ENCODE results near the gene DUSP18. TPM values are rescaled to one million over a fixed set of nuclear protein-coding genes. Genes with fewer than 3 reads are reported as not detected.
A peak's percentile ranks its signal among the peaks of the same experiment; 100 is the strongest.

The DUSP18 gene
- total and polyA plus RNA-seq, 9 of the 15 experiments (the other 6 are each of a cell fraction or from before 2014, with no cell fraction given): 1.00 to 3.7 (median 1.5) TPM

DNA sequence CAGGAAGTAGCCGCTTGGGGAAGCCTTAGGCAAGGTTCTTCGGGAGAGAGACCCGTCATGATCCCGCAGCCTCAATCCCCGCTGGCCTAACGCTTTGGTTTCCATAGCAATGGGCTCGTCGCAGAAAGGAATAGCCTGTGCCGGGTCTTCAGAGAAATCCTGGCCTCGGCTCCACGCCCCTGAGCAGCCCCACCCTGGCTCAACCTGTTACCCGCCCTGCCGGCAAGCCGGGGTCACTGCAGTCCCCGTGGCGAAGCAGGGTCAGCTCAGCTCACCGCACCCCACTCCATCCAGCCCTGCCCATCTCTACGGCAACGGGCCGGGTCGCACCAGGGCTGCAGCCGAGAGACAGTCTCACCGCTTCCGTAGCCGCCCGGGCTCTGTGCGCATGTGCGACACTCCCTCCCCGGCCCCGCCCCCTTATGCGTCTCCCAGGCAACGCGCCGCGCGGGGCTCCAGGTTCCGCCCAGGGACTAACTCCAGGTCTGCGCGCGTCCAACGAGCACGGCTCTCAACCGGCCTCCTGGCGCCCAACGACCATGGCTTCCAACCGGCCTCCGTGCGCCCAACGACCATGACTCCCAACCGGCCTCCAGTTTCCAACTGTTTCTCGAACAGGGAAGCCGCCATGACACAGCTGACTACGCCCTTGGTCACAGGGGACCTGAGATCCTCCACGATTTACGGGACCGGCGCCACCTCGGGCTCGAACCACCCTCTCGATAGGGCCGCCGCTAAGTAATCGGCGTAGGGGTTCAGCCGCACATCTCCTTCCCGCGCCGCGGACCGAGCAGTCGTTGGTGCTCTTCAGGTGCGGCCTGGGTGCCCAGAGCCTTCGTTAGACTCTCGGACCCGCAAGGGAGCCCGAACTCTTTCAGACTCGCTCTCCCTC, at the start of gene DUSP18 (continued):
- TF ChIP-seq, protein P1, sequence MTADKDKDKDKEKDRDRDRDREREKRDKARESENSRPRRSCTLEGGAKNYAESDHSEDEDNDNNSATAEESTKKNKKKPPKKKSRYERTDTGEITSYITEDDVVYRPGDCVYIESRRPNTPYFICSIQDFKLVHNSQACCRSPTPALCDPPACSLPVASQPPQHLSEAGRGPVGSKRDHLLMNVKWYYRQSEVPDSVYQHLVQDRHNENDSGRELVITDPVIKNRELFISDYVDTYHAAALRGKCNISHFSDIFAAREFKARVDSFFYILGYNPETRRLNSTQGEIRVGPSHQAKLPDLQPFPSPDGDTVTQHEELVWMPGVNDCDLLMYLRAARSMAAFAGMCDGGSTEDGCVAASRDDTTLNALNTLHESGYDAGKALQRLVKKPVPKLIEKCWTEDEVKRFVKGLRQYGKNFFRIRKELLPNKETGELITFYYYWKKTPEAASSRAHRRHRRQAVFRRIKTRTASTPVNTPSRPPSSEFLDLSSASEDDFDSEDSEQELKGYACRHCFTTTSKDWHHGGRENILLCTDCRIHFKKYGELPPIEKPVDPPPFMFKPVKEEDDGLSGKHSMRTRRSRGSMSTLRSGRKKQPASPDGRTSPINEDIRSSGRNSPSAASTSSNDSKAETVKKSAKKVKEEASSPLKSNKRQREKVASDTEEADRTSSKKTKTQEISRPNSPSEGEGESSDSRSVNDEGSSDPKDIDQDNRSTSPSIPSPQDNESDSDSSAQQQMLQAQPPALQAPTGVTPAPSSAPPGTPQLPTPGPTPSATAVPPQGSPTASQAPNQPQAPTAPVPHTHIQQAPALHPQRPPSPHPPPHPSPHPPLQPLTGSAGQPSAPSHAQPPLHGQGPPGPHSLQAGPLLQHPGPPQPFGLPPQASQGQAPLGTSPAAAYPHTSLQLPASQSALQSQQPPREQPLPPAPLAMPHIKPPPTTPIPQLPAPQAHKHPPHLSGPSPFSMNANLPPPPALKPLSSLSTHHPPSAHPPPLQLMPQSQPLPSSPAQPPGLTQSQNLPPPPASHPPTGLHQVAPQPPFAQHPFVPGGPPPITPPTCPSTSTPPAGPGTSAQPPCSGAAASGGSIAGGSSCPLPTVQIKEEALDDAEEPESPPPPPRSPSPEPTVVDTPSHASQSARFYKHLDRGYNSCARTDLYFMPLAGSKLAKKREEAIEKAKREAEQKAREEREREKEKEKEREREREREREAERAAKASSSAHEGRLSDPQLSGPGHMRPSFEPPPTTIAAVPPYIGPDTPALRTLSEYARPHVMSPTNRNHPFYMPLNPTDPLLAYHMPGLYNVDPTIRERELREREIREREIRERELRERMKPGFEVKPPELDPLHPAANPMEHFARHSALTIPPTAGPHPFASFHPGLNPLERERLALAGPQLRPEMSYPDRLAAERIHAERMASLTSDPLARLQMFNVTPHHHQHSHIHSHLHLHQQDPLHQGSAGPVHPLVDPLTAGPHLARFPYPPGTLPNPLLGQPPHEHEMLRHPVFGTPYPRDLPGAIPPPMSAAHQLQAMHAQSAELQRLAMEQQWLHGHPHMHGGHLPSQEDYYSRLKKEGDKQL (CRISPR knock-in tag; IDR thresholded peaks at IDR 0.05; ENCODE audit: borderline replicate concordance): no peak
- TF ChIP-seq ZNF696 (CRISPR knock-in tag; conservative IDR thresholded peaks at IDR 0.05) (no peak), PHF21A (IDR thresholded peaks at IDR 0.05; ENCODE audit: borderline replicate concordance, low read depth) (no peak), ELF4 (CRISPR knock-in tag; IDR thresholded peaks at IDR 0.05) (no peak), NR2C1 (IDR thresholded peaks at IDR 0.05) (no peak), NR2C1 (tag; IDR thresholded peaks at IDR 0.05) (no peak), ZNF644 (tag; IDR thresholded peaks at IDR 0.05; ENCODE audit: low read depth) (no peak), SIN3A (IDR thresholded peaks at IDR 0.05; ENCODE audit: borderline replicate concordance in 2 of 2, control insufficient read depth in 1 of 2, low read depth in 2 of 2, low read length in 2 of 2) (peak in 1 of 2 experiments; percentile 48; a peak in 1 of 4 replicates), E2F6 (IDR thresholded peaks at IDR 0.05; ENCODE audit: borderline replicate concordance in 1 of 2, extremely low read depth in 1 of 2, insufficient read depth in 1 of 2, insufficient read length in 1 of 2, low read depth in 1 of 2, low read length in 1 of 2, poor library complexity in 1 of 2, severe bottlenecking in 1 of 2) (peak in 1 of 2 experiments; percentile 52)
- TF ChIP-seq, protein P2, sequence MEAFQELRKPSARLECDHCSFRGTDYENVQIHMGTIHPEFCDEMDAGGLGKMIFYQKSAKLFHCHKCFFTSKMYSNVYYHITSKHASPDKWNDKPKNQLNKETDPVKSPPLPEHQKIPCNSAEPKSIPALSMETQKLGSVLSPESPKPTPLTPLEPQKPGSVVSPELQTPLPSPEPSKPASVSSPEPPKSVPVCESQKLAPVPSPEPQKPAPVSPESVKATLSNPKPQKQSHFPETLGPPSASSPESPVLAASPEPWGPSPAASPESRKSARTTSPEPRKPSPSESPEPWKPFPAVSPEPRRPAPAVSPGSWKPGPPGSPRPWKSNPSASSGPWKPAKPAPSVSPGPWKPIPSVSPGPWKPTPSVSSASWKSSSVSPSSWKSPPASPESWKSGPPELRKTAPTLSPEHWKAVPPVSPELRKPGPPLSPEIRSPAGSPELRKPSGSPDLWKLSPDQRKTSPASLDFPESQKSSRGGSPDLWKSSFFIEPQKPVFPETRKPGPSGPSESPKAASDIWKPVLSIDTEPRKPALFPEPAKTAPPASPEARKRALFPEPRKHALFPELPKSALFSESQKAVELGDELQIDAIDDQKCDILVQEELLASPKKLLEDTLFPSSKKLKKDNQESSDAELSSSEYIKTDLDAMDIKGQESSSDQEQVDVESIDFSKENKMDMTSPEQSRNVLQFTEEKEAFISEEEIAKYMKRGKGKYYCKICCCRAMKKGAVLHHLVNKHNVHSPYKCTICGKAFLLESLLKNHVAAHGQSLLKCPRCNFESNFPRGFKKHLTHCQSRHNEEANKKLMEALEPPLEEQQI (IDR thresholded peaks at IDR 0.05): no peak
- TF ChIP-seq, protein P3, sequence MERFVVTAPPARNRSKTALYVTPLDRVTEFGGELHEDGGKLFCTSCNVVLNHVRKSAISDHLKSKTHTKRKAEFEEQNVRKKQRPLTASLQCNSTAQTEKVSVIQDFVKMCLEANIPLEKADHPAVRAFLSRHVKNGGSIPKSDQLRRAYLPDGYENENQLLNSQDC (CRISPR knock-in tag; IDR thresholded peaks at IDR 0.05): no peak
- TF ChIP-seq, protein P4, sequence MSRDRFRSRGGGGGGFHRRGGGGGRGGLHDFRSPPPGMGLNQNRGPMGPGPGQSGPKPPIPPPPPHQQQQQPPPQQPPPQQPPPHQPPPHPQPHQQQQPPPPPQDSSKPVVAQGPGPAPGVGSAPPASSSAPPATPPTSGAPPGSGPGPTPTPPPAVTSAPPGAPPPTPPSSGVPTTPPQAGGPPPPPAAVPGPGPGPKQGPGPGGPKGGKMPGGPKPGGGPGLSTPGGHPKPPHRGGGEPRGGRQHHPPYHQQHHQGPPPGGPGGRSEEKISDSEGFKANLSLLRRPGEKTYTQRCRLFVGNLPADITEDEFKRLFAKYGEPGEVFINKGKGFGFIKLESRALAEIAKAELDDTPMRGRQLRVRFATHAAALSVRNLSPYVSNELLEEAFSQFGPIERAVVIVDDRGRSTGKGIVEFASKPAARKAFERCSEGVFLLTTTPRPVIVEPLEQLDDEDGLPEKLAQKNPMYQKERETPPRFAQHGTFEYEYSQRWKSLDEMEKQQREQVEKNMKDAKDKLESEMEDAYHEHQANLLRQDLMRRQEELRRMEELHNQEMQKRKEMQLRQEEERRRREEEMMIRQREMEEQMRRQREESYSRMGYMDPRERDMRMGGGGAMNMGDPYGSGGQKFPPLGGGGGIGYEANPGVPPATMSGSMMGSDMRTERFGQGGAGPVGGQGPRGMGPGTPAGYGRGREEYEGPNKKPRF (IDR thresholded peaks at IDR 0.05; ENCODE audit: low read depth, low read length): no peak

Data from K562 (cell line).